Activated naive CD4-positive, alpha-beta T cell treated with anti-CD3 and anti-CD28 coated beads, Interleukin-2, amount 10 ng/mL, durations not matched to agents 7 days and 5 days (primary cell): ENCODE data around the gene STX10.
A peak's percentile ranks its signal among the peaks of the same experiment; 100 is the strongest.
"Not testable (repeated sequence)": the region's sequence is repeated elsewhere in the genome, so short reads cannot be mapped to it uniquely, and the experiment has no call there.

Source experiments
- CTCF ChIA-PET: fragments of 350-600 bp; sonication (Branson Sonifier 250); formaldehyde crosslinking; loops from one replicate; lab custom pipeline; 2021; ENCODE audit warnings: antibody characterized with exemption; lab: Charles Lee
- DNase-seq: peaks from one replicate; pipeline ENCODE4 v3.0.0-alpha.2; 2020
- H3K27ac Mint-ChIP-seq: one replicate; pipeline ENCODE4 v1.8.0; 2021; ENCODE audit warnings: mild to moderate bottlenecking, moderate library complexity, mixed read lengths
- H3K27me3 Mint-ChIP-seq: one replicate; pipeline ENCODE4 v1.8.0; 2021; ENCODE audit warnings: mild to moderate bottlenecking, mixed read lengths
- H3K36me3 Mint-ChIP-seq: one replicate; pipeline ENCODE4 v1.8.0; 2021; ENCODE audit warnings: mixed read lengths
- H3K4me1 Mint-ChIP-seq: one replicate; pipeline ENCODE4 v1.8.0; 2021; ENCODE audit warnings: mixed read lengths
- H3K4me3 Mint-ChIP-seq: one replicate; pipeline ENCODE4 v1.8.0; 2021; ENCODE audit warnings: mild to moderate bottlenecking, moderate library complexity, mixed read lengths
- H3K9me3 Mint-ChIP-seq: one replicate; pipeline ENCODE4 v1.8.0; 2021; ENCODE audit warnings: mixed read lengths

Gene STX10

GRCh38 chr19:13155472-13156359 lies 5.5 kb upstream of the STX10 start:
- peak overlapping the region; percentile 99 for H3K27ac Mint-ChIP-seq
- CTCF ChIA-PET: interaction anchor here (0.8 to 1.6 kb wide), 9 partner anchors 8 to 178 kb away, joined by 3 to 12 read pairs (median 5); no protein-coding TSS in a partner anchor

GRCh38 chr19:13154911-13155471 lies 4.8 kb upstream of the STX10 start:
- peak overlapping the region; percentile 99 for H3K4me3 Mint-ChIP-seq
- H3K27me3 Mint-ChIP-seq: peaks cover 15% of the 10 kb centered on the region
- no peaks in the 10 kb centered on the region for H3K9me3 Mint-ChIP-seq
- CTCF ChIA-PET: interaction anchor here (0.8 to 1.6 kb wide), 9 partner anchors 9 to 177 kb away, joined by 3 to 12 read pairs (median 5); no protein-coding TSS in a partner anchor
- peaks cover 41% of the 10 kb centered on the region for H3K36me3 Mint-ChIP-seq
- peak overlapping the region; percentile 99 for H3K27ac Mint-ChIP-seq
- peaks cover 44% of the 10 kb centered on the region for H3K4me1 Mint-ChIP-seq
- peak; percentile 82 for DNase-seq

More at GRCh38 chr19:13155472-13156359, 5.5 kb upstream of the STX10 start:
- Mint-ChIP-seq H3K9me3 (no peaks in the 10 kb centered on the region), H3K4me1 (peaks cover 48% of the 10 kb centered on the region), H3K4me3 (peak overlapping the region; percentile 99), H3K36me3 (peaks cover 37% of the 10 kb centered on the region), H3K27me3 (peaks cover 15% of the 10 kb centered on the region)
- peak; percentile 86 for DNase-seq

- Mint-ChIP-seq H3K27me3 (peaks cover 15% of the 10 kb centered on the region), H3K4me1 (peaks cover 43% of the 10 kb centered on the region), H3K4me3 (peak overlapping the region; percentile 99), H3K9me3 (no peaks in the 10 kb centered on the region), H3K36me3 (peaks cover 42% of the 10 kb centered on the region), H3K27ac (peak overlapping the region; percentile 99)
- peak; percentile 73 for DNase-seq
- CTCF ChIA-PET: interaction anchor here (1.0 to 1.6 kb wide), 4 partner anchors 9 to 177 kb away, joined by 3 to 9 read pairs (median 6); no protein-coding TSS in a partner anchor
Measured at GRCh38 chr19:13154241-13154778, 4.1 kb upstream of the STX10 start.

GRCh38 chr19:13153569-13154240 lies 3.5 kb upstream of the STX10 start:
- peaks cover 15% of the 10 kb centered on the region for H3K27me3 Mint-ChIP-seq
- CTCF ChIA-PET: interaction anchor here (1.0 to 2.0 kb wide), 3 partner anchors 15 to 59 kb away, joined by 3 to 7 read pairs (median 3); no protein-coding TSS in a partner anchor
- H3K9me3 Mint-ChIP-seq: no peaks in the 10 kb centered on the region
- DNase-seq: no peak
- H3K4me1 Mint-ChIP-seq: peaks cover 45% of the 10 kb centered on the region
- peak overlapping the region; percentile 99 for H3K4me3 Mint-ChIP-seq
- peak overlapping the region; percentile 99 for H3K27ac Mint-ChIP-seq
- peaks cover 42% of the 10 kb centered on the region for H3K36me3 Mint-ChIP-seq

- peak overlapping the region; percentile 99 for H3K4me3 Mint-ChIP-seq
- H3K4me1 Mint-ChIP-seq: peaks cover 42% of the 10 kb centered on the region
- DNase-seq: peak; percentile 96
- peaks cover 15% of the 10 kb centered on the region for H3K27me3 Mint-ChIP-seq
- no peaks in the 10 kb centered on the region for H3K9me3 Mint-ChIP-seq
- peak overlapping the region; percentile 99 for H3K27ac Mint-ChIP-seq
- CTCF ChIA-PET: interaction anchor here (1.0 to 2.0 kb wide), 5 partner anchors 11 to 58 kb away, joined by 3 to 7 read pairs (median 6); no protein-coding TSS in a partner anchor
- peaks cover 41% of the 10 kb centered on the region for H3K36me3 Mint-ChIP-seq
Measured at GRCh38 chr19:13152974-13153568, 2.9 kb upstream of the STX10 start.

GRCh38 chr19:13152356-13152973 lies 2.3 kb upstream of the STX10 start:
- peak overlapping the region; percentile 99 for H3K4me3 Mint-ChIP-seq
- no peaks in the 10 kb centered on the region for H3K9me3 Mint-ChIP-seq
- no peak for DNase-seq
- peaks cover 38% of the 10 kb centered on the region for H3K36me3 Mint-ChIP-seq
- H3K27ac Mint-ChIP-seq: peak overlapping the region; percentile 99
- peaks cover 15% of the 10 kb centered on the region for H3K27me3 Mint-ChIP-seq
- peaks cover 40% of the 10 kb centered on the region for H3K4me1 Mint-ChIP-seq
- CTCF ChIA-PET: interaction anchor here (1.0 to 2.0 kb wide), 6 partner anchors 11 to 58 kb away, joined by 3 to 7 read pairs (median 4); no protein-coding TSS in a partner anchor

GRCh38 chr19:13151605-13152355 lies 1.6 kb upstream of the STX10 start:
- Mint-ChIP-seq H3K27ac (peak overlapping the region; percentile 99), H3K4me1 (peaks cover 38% of the 10 kb centered on the region), H3K36me3 (peaks cover 39% of the 10 kb centered on the region), H3K4me3 (peak overlapping the region; percentile 99), H3K27me3 (peaks cover 15% of the 10 kb centered on the region), H3K9me3 (no peaks in the 10 kb centered on the region)
- peak; percentile 97 for DNase-seq
- CTCF ChIA-PET: interaction anchor here (1.1 to 2.0 kb wide), 4 partner anchors 12 to 47 kb away, joined by 3 to 7 read pairs (median 6); no protein-coding TSS in a partner anchor

GRCh38 chr19:13150931-13151604 lies 893 bp upstream of the STX10 start:
- Mint-ChIP-seq H3K27me3 (peaks cover 15% of the 10 kb centered on the region), H3K4me3 (peak overlapping the region; percentile 99), H3K36me3 (peaks cover 40% of the 10 kb centered on the region), H3K27ac (peak overlapping the region; percentile 99), H3K4me1 (peaks cover 31% of the 10 kb centered on the region), H3K9me3 (no peaks in the 10 kb centered on the region)
- DNase-seq: peak; percentile 48
- CTCF ChIA-PET: interaction anchor here (1.3 to 1.8 kb wide), 4 partner anchors 12 to 46 kb away, joined by 4 to 7 read pairs (median 5); partner anchors contain the start of gene NACC1

GRCh38 chr19:13149628-13150186 lies 468 bp downstream of the STX10 start:
- Mint-ChIP-seq H3K36me3 (peaks cover 34% of the 10 kb centered on the region), H3K4me1 (peaks cover 26% of the 10 kb centered on the region), H3K9me3 (no peaks in the 10 kb centered on the region), H3K27me3 (peaks cover 15% of the 10 kb centered on the region), H3K27ac (peak overlapping the region; percentile 99), H3K4me3 (peak overlapping the region; percentile 99)
- CTCF ChIA-PET: interaction anchor here (0.6 to 1.8 kb wide), 8 partner anchors 14 to 64 kb away, joined by 3 to 7 read pairs (median 4); partner anchors contain the start of gene NACC1
- DNase-seq: peak; percentile 61

GRCh38 chr19:13149173-13149627 lies 975 bp downstream of the STX10 start:
- H3K4me3 Mint-ChIP-seq: peak overlapping the region; percentile 99
- peaks cover 10% of the 10 kb centered on the region for H3K27me3 Mint-ChIP-seq
- not testable (repeated sequence) for H3K9me3 Mint-ChIP-seq
- peaks cover 34% of the 10 kb centered on the region for H3K36me3 Mint-ChIP-seq
- DNase-seq: peak; percentile 42
- CTCF ChIA-PET: interaction anchor here (0.7 to 1.8 kb wide), 4 partner anchors 18 to 65 kb away, joined by 3 to 7 read pairs (median 3); no protein-coding TSS in a partner anchor
- H3K27ac Mint-ChIP-seq: peak overlapping the region; percentile 70
- peaks cover 26% of the 10 kb centered on the region for H3K4me1 Mint-ChIP-seq

GRCh38 chr19:13146763-13147563 lies 3.2 kb downstream of the STX10 start:
- DNase-seq: no peak
- H3K36me3 Mint-ChIP-seq: peaks cover 26% of the 10 kb centered on the region
- H3K4me3 Mint-ChIP-seq: no peak overlapping the region
- no peaks in the 10 kb centered on the region for H3K27me3 Mint-ChIP-seq
- CTCF ChIA-PET: no interaction called here
- H3K27ac Mint-ChIP-seq: no peak overlapping the region
- H3K9me3 Mint-ChIP-seq: no peaks in the 10 kb centered on the region
- H3K4me1 Mint-ChIP-seq: peaks cover 26% of the 10 kb centered on the region
